ENCODE measurements around the gene TMEM185A.
"Not testable (repeated sequence)": the region's sequence is repeated elsewhere in the genome, so short reads cannot be mapped to it uniquely, and the experiment has no call there.

The TMEM185A gene

GRCh38 chrX:149619662-149620061, 11.9 kb downstream of the TMEM185A start:
- not testable (repeated sequence) for DNase-seq

- no peak for DNase-seq
These were observed 12.7 kb downstream of the TMEM185A start for GRCh38 chrX:149618871-149619270.

GRCh38 chrX:149611623-149612175, 19.9 kb downstream of the TMEM185A start:
- no peak for DNase-seq

- no peak for DNase-seq
These were observed 21.1 kb downstream of the TMEM185A start for GRCh38 chrX:149610511-149610910.

GRCh38 chrX:149607699-149608098, 23.9 kb downstream of the TMEM185A start:
- no peak for DNase-seq

GRCh38 chrX:149605248-149605885, 26.2 kb downstream of the TMEM185A start:
- DNase-seq, result not testable (repeated sequence)

GRCh38 chrX:149598603-149599002, 33.0 kb downstream of the TMEM185A start:
- DNase-seq, result not testable (repeated sequence)

- not testable (repeated sequence) for DNase-seq
These were observed 35.6 kb downstream of the TMEM185A start for GRCh38 chrX:149595943-149596342.

GRCh38 chrX:149595214-149595613, 36.4 kb downstream of the TMEM185A start, which contains the start of gene HSFX2:
HSFX2 (minus strand) TSS chrX:149595314; CDS start chrX:149594700, 614 bp downstream.
- not testable (repeated sequence) for DNase-seq

GRCh38 chrX:149590993-149591392, 40.6 kb downstream of the TMEM185A start:
- not testable (repeated sequence) for DNase-seq

GRCh38 chrX:149587359-149587758, 44.2 kb downstream of the TMEM185A start, which contains the start of gene MAGEA9B:
MAGEA9B (minus strand) TSS chrX:149587459; CDS start chrX:149583179, 4,280 bp downstream.
- DNase-seq, result not testable (repeated sequence)

- DNase-seq, result not testable (repeated sequence)
These were observed 46.0 kb downstream of the TMEM185A start for GRCh38 chrX:149585631-149586030.

GRCh38 chrX:149573456-149573855, 58.1 kb downstream of the TMEM185A start:
- not testable (repeated sequence) for DNase-seq

- no peak for DNase-seq
These were observed 58.8 kb downstream of the TMEM185A start for GRCh38 chrX:149572743-149573142.

- DNase-seq, result no peak
These were observed 59.8 kb downstream of the TMEM185A start for GRCh38 chrX:149571770-149572169.

- no peak for DNase-seq
These were observed 60.9 kb downstream of the TMEM185A start for GRCh38 chrX:149570668-149571067.

GRCh38 chrX:149569770-149570169, 61.8 kb downstream of the TMEM185A start:
- no peak for DNase-seq

- DNase-seq, result no peak
These were observed 62.8 kb downstream of the TMEM185A start for GRCh38 chrX:149568701-149569296.

GRCh38 chrX:149567621-149568417, 63.8 kb downstream of the TMEM185A start:
- DNase-seq, result no peak

GRCh38 chrX:149563359-149563758, 68.2 kb downstream of the TMEM185A start:
- DNase-seq, result no peak

GRCh38 chrX:149555251-149555650, 76.3 kb downstream of the TMEM185A start:
- DNase-seq, result not testable (repeated sequence)

- DNase-seq, result not testable (repeated sequence)
These were observed 79.7 kb downstream of the TMEM185A start for GRCh38 chrX:149551939-149552248.

GRCh38 chrX:149551245-149551938, 80.2 kb downstream of the TMEM185A start:
- not testable (repeated sequence) for DNase-seq
